ENCODE measurements around the gene TPTE. TPM values are rescaled to one million over a fixed set of nuclear protein-coding genes. Genes with fewer than 3 reads are reported as not detected.
"Not testable (repeated sequence)": the region's sequence is repeated elsewhere in the genome, so short reads cannot be mapped to it uniquely, and the experiment has no call there.

Gene TPTE
- total RNA-seq, 1 experiment from 2014 or later = not detected

DNA sequence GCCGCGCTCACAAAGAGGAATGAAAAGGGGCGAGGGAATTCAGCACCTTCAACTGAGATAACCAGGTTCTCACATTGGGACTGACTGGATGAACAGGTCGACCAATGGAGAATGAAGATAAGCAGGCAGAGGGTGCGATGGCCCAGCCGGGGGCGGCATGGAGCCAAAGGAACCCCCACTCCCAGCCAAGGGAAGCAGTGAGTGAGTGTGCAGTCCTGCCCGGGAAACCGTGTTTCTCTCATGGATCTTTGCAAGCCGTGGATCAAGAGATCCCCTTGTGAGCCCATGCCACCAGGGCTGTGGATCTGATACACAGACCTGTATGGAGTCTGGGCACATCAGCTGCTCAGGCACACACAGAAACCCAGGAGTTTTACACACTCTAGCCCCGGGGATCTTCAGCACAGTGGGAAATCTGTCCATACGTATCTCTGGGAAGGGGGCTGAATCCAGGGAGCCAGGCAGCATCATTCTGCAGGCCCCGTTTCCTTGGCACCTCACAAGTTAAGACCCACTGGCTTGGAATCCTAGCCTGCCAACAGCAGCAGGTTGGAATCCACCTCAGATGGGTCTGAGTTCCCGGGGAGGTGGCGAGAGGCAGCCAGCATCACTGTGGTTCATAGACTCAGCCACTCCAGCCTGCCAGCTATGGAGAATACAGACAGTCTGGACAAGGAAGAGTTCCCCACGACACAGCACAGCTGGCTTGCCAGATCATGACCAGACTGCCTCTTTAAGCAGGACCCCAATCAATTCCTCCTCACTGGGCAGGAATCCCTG is 53.3 kb downstream of the TPTE start:
- H3K4me2 ChIP-seq (ENCODE audit: low read length); BruUV-seq (replicated peaks); H3K4me1 ChIP-seq (ENCODE audit: control insufficient read depth in 1 of 2, insufficient read depth in 2 of 2, low read length in 2 of 2); ATAC-seq; H3K36me3 ChIP-seq (ENCODE audit: control insufficient read depth in 1 of 2, insufficient read depth in 2 of 2, low read length in 2 of 2); H3K9ac ChIP-seq (ENCODE audit: low read length); RAD21 ChIA-PET (ENCODE audit: low non-redundant PET in 1 of 2, low total read pairs in 2 of 2, uncharacterized antibody in 2 of 2, unreplicated experiment in 2 of 2); DNase-seq (ENCODE audit: low read depth, low spot score); H3K79me2 ChIP-seq (ENCODE audit: insufficient read depth, low read length); intact Hi-C loops (cut with micrococcal nuclease); H2AFZ ChIP-seq (ENCODE audit: low read depth, low read length, poor library complexity, severe bottlenecking); CTCF ChIA-PET; POLR2A ChIA-PET; H3K4me3 ChIP-seq (replicated peaks in 1 of 2; ENCODE audit: low read depth in 1 of 2, low read length in 2 of 2); H3K27ac ChIP-seq (ENCODE audit: low read depth, low read length); H3K27me3 ChIP-seq (ENCODE audit: insufficient read depth, low read length); H4K20me1 ChIP-seq (ENCODE audit: insufficient read depth); H3K9me2 ChIP-seq (ENCODE audit: insufficient read depth): not testable (repeated sequence)
- H3K9me3 ChIP-seq (ENCODE audit: control insufficient read depth in 1 of 2, insufficient read depth in 1 of 2, low read depth in 1 of 2, low read length in 2 of 2) = peaks cover 37 to 47% of the 10 kb centered on the region in 2 experiments; a peak in 3 of 4 replicates

DNA sequence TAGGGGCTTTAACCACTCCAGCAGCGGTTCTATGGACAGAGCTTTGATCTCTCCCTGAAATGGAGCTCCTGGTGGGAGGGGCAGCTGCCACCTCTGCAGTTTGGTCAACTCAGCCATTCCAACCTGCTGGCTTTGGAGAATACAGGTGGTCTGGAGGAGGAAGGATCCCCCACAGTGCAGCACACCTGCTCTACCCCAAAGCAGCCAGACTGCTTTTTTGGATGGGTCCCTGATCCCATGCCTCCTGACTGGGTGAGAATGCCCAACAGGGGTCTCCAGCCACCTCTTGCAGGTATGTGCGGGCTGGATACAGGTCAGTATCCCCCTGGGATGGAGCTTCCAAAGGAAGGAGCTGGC is 53.9 kb downstream of the TPTE start:
- no peaks in the 10 kb centered on the region for H3K79me2 ChIP-seq (ENCODE audit: insufficient read depth, low read length)
- RAD21 ChIA-PET (ENCODE audit: low non-redundant PET in 1 of 2, low total read pairs in 2 of 2, uncharacterized antibody in 2 of 2, unreplicated experiment in 2 of 2) = no interaction called here
- no peaks in the 10 kb centered on the region for H3K36me3 ChIP-seq (ENCODE audit: control insufficient read depth in 1 of 2, insufficient read depth in 2 of 2, low read length in 2 of 2)
- no peaks in the 10 kb centered on the region for H3K27me3 ChIP-seq (ENCODE audit: insufficient read depth, low read length)
- no peaks in the 10 kb centered on the region for H4K20me1 ChIP-seq (ENCODE audit: insufficient read depth)
- H3K9me2 ChIP-seq (ENCODE audit: insufficient read depth) = no peaks in the 10 kb centered on the region
- POLR2A ChIA-PET = no interaction called here
- H3K4me2 ChIP-seq (ENCODE audit: low read length) = no peak overlapping the region
- H3K27ac ChIP-seq (ENCODE audit: low read depth, low read length) = no peak overlapping the region
- no peaks in the 10 kb centered on the region for H3K4me1 ChIP-seq (ENCODE audit: control insufficient read depth in 1 of 2, insufficient read depth in 2 of 2, low read length in 2 of 2)
- CTCF ChIA-PET = no interaction called here
- H3K9ac ChIP-seq (ENCODE audit: low read length) = no peak overlapping the region
- no peak overlapping the region for H3K4me3 ChIP-seq (replicated peaks in 1 of 2; ENCODE audit: low read depth in 1 of 2, low read length in 2 of 2)
- BruUV-seq (replicated peaks) = no TSS peak
- DNase-seq (ENCODE audit: low read depth, low spot score) (no peak), ATAC-seq (no peak)
- intact Hi-C loops (cut with micrococcal nuclease) = no loop called here
- H2AFZ ChIP-seq (ENCODE audit: low read depth, low read length, poor library complexity, severe bottlenecking) = no peak overlapping the region
- H3K9me3 ChIP-seq (ENCODE audit: control insufficient read depth in 1 of 2, insufficient read depth in 1 of 2, low read depth in 1 of 2, low read length in 2 of 2) = peaks cover 38 to 46% of the 10 kb centered on the region in 2 experiments; a peak in 3 of 4 replicates
- no peak for TF ChIP-seq ZFX (IDR thresholded peaks at IDR 0.05)
- TF ChIP-seq, protein P1, sequence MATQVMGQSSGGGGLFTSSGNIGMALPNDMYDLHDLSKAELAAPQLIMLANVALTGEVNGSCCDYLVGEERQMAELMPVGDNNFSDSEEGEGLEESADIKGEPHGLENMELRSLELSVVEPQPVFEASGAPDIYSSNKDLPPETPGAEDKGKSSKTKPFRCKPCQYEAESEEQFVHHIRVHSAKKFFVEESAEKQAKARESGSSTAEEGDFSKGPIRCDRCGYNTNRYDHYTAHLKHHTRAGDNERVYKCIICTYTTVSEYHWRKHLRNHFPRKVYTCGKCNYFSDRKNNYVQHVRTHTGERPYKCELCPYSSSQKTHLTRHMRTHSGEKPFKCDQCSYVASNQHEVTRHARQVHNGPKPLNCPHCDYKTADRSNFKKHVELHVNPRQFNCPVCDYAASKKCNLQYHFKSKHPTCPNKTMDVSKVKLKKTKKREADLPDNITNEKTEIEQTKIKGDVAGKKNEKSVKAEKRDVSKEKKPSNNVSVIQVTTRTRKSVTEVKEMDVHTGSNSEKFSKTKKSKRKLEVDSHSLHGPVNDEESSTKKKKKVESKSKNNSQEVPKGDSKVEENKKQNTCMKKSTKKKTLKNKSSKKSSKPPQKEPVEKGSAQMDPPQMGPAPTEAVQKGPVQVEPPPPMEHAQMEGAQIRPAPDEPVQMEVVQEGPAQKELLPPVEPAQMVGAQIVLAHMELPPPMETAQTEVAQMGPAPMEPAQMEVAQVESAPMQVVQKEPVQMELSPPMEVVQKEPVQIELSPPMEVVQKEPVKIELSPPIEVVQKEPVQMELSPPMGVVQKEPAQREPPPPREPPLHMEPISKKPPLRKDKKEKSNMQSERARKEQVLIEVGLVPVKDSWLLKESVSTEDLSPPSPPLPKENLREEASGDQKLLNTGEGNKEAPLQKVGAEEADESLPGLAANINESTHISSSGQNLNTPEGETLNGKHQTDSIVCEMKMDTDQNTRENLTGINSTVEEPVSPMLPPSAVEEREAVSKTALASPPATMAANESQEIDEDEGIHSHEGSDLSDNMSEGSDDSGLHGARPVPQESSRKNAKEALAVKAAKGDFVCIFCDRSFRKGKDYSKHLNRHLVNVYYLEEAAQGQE (IDR thresholded peaks at IDR 0.05; ENCODE audit: low read depth) = no peak
- no peak for TF ChIP-seq FOSL1 (IDR thresholded peaks at IDR 0.05; ENCODE audit: low read depth)
- TF ChIP-seq TCF7L2 (IDR thresholded peaks at IDR 0.05; ENCODE audit: borderline replicate concordance, extremely low read depth, insufficient read depth, insufficient read length) = no peak
- TF ChIP-seq, protein P2, sequence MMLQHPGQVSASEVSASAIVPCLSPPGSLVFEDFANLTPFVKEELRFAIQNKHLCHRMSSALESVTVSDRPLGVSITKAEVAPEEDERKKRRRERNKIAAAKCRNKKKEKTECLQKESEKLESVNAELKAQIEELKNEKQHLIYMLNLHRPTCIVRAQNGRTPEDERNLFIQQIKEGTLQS (IDR thresholded peaks at IDR 0.05) = no peak
- TF ChIP-seq RAD21 (IDR thresholded peaks at IDR 0.05; ENCODE audit: low read depth) = no peak
- TF ChIP-seq SRF (IDR thresholded peaks at IDR 0.05; ENCODE audit: low read depth) = no peak
- TF ChIP-seq EGR1 (IDR thresholded peaks at IDR 0.05; ENCODE audit: low read depth) = no peak
- no peak for TF ChIP-seq EZH2phosphoT487 (IDR thresholded peaks at IDR 0.05; ENCODE audit: borderline replicate concordance)
- no peak for TF ChIP-seq POLR2A (IDR thresholded peaks at IDR 0.05; ENCODE audit: borderline replicate concordance, extremely low read depth, insufficient read depth, insufficient read length)
- TF ChIP-seq SIN3A (IDR thresholded peaks at IDR 0.05; ENCODE audit: low read depth) = no peak
- no peak for TF ChIP-seq CBX3 (IDR thresholded peaks at IDR 0.05; ENCODE audit: low read depth)
- TF ChIP-seq, protein P3, sequence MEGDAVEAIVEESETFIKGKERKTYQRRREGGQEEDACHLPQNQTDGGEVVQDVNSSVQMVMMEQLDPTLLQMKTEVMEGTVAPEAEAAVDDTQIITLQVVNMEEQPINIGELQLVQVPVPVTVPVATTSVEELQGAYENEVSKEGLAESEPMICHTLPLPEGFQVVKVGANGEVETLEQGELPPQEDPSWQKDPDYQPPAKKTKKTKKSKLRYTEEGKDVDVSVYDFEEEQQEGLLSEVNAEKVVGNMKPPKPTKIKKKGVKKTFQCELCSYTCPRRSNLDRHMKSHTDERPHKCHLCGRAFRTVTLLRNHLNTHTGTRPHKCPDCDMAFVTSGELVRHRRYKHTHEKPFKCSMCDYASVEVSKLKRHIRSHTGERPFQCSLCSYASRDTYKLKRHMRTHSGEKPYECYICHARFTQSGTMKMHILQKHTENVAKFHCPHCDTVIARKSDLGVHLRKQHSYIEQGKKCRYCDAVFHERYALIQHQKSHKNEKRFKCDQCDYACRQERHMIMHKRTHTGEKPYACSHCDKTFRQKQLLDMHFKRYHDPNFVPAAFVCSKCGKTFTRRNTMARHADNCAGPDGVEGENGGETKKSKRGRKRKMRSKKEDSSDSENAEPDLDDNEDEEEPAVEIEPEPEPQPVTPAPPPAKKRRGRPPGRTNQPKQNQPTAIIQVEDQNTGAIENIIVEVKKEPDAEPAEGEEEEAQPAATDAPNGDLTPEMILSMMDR (IDR thresholded peaks at IDR 0.05 in 2 of 3, conservative IDR thresholded peaks at IDR 0.05 in 1 of 3; ENCODE audit: borderline replicate concordance in 1 of 3, insufficient read depth in 1 of 3, low read depth in 2 of 3, low read length in 2 of 3) = no peak
- no peak for TF ChIP-seq ELF1 (IDR thresholded peaks at IDR 0.05; ENCODE audit: borderline replicate concordance, low read depth)
- TF ChIP-seq SP1 (IDR thresholded peaks at IDR 0.05; ENCODE audit: low read depth) = no peak
- TF ChIP-seq, protein P4, sequence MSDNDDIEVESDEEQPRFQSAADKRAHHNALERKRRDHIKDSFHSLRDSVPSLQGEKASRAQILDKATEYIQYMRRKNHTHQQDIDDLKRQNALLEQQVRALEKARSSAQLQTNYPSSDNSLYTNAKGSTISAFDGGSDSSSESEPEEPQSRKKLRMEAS (IDR thresholded peaks at IDR 0.05) = no peak
